ENCODE measurements around the gene LIF.
"Not testable (repeated sequence)": the region's sequence is repeated elsewhere in the genome, so short reads cannot be mapped to it uniquely, and the experiment has no call there.

LIF gene

DNA sequence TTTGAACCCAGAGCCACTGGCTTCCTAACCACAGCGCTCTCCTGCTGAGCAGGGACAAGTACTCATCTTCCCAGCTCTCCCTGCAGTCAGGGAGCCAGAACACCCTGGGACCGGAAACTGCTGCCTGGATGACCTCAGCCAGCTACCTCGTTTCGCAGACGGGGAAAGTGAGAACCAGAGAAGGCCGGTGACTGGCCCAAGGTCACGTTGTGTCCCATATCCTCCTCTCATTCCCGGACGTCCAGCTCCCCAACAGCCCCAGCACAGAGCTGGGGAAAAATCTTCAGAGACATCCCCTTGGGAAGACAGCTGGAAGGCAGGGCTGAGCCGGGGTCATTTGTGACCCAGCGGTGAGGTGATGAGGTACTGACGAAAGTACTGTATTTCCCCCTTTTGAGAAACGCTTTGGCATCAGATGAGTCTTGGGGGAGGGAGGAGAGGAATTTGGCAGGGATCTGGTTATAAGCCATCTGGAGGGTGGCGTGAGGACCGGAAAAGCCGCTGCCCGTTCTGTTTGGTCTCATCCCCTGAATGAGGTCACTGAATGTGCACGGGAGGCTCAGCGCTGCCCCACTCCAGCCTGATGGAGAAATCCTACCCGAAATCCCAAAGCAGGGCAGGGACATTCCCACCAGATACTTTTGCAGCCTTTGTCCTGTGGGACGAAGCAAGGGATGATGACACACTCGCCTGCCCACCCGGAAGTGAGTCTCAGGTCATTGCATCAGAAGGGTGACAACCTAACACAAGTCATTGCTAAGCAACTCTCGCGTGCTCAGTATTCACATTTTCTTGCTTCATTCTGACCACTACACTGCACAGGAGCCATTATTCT is 41.1 kb downstream of the LIF start:
- no peak for DNase-seq

- no peak for DNase-seq
Observed at GRCh38 chr22:30204742-30205111, 41.8 kb downstream of the LIF start.

- no peak for DNase-seq
Observed at GRCh38 chr22:30204015-30204741, 42.4 kb downstream of the LIF start.

DNA sequence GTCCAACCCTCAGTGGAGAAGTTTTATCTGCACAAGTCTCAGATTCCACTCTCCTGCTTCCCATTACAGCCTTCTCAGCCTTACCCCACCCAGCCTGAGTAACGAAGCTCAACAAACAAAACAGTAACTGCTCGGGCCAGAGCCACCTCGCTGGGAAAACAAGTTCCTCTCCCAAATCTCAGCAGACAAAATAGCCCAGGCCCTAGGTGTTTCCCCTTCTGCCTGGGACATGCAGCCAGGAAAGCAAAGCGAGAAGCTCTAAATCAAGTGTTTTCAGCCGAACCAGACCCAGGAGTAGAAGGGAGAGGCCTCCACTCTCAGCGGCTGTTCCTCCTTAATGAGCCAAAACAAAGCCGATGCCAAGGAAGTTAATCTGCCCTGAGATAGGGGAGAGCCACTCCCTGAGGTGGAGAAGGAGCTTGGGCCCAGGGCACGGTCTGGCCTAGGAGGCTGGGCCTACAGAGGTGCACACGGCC is 44.0 kb downstream of the LIF start:
- DNase-seq: no peak

DNA sequence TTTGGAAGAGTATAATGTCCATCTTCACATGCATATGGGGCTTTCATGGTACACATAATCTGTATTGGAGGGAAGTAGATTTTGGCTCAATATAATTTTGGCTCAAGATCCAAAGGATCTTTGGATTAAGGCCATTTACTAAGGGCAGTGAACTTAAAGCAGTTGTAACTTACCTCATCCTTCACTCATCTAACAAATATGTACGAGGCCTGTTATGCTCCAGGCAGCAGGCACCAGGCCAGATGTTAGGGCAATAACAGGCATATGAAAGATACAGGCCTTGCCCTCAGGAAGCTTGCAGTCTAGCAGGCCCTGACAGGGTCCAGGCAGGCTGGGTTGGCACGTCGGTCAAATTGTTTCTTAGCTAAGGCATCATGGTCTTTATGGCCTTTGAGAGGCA is 44.6 kb downstream of the LIF start:
- no peak for DNase-seq

DNA sequence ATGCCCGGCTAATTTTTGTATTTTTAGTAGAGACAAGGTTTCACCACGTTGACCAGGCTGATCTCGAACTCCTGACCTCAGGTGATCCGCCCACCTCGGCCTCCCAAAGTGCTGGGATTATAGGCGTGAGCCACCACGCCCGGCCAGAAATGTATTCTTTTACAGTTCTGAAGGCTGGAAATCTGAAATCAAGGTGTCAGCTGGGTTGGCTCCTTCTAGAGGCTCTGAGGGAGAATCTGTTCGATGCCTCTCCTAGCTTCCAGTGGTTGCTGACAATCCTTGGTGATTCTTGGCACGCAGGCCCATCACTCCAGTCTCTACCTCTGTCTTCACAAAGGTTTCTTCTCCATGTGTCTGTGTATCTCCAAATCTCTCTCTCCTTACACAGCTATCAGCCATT is 45.7 kb downstream of the LIF start:
- DNase-seq: not testable (repeated sequence)

DNA sequence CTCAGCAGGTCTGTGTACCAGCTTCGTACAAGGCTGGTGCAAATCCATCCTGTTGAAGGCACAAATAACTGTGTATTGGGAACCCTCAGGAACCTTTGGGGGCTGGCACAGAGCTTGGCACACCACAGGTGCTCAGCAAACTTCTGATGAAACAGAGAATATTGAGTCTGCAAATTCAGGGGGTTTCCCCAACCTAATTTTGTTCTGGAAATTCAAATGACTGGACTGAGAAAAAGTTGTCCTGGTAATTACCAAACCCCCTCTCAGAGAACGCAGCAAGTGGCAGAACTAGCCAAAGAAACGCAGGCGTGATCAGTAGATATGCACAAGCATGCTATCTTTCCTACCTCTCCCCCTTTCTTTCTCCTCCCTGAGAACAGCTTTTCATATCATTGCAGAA is 47.6 kb downstream of the LIF start:
- no peak for DNase-seq

DNA sequence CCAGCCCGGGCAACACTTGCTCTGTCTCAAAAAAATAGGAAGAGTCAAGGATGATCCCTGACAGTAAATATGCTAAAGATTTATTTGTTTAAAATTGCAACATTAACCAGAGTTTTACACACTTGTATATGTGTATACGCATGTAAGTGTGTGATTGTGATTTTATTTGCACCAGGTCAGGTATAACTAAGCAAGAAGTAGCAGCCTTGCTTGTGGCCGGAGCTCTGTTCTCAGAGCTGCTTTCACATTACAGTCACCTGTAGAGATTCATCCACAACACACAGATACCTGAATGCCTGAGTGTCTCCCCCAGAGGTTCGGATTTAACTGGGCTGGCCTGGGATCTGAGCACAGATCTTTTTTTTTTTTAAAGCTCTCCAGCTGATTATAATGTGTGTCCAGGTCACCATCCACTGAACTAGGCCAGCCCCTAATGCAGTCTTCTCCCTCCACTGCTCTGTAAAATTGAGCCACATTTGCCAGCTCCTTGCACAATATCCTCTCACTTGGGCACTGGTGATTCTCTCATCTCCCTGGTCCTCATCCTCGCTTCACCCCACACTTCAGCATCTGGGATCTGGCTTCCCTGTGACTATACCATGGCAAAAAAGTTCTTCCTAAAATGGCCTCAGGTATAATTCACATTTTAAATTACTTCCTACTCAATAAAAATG is 48.3 kb downstream of the LIF start:
- no peak for DNase-seq

DNA sequence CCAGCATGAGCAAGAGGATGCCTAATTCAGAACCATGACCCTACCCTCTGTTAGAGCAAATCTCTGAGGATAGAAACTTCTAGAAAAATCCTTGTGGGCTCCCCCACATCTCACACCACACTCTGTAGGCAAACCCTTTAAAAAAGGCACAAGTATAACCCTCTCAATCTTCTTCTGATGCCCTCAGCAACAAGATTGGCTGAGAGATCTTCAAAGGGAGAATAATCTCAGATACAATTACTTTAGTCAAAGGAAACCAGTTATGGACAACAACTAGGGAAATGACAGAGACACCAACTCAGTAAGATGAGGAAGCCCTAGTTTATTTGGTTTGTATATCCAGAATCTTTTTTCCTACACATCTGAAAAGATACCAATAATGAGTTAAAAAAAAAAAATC is 49.2 kb downstream of the LIF start:
- DNase-seq: no peak

DNA sequence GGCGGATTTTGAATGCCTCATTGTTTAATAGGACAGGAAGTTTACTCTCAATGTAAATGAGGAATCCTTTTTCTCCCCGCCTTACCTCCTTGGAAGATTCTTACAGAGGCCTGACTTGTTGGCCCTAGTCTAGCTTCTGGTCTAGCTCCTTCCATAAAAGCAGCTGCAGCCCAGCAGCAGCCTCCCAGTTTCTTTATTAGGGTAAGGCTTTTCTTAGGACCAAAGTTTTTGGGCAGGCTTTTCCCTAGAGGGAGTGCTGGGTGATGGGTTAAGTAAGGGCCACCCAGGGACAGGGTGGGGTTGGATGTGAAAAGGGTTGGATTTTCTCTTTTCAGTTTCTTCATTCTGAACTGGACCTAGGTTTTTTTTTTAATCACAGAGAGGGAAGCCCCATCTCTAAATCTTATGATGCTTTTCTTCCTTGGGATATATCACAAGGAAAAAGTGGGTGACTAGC is 49.7 kb downstream of the LIF start:
- DNase-seq: no peak

GRCh38 chr22:30196141-30196879 is 50.2 kb downstream of the LIF start:
- DNase-seq: peak in 2 of 6 experiments; percentile 21 to 38

DNA sequence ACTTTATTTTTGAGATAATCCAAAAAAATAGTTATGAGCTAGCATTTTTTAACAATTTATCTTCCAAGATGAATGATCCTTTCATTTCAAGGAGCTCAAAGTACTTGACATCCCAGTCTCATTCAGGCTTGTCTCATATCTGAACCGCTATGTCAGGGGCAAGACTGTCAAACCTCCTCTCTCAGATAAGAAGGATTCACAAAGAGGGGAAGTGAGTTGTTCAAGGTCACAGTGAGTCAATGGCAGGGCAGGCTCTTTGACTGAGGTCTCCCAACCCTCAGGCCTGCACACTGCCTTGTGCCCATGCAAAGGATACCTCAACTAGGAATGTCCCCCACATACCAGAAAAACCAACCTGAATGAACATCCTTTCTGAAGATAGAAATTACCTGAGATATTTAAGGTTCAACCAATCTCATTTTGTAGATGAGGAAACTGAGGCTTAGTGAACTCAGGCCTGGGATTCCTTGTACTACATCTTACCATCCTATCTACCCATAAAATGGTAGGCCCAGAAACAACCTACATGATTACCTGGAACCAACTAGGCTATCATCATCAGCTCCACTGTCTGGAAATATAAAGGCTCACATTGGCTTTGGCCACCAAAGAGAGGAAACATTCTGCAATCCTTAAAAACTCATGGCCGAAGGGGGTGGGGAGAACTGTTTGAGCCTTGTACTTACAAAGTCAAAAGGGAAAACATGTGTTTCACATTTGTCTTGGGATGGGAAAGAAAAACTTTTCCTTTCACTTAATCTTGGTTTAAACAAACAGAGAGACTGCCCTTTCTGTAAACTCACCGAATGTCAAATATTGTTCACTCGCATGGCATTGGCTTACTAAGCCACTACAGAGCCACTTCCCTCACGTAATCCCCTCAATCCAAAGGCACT is 51.1 kb downstream of the LIF start:
- no peak for DNase-seq

- DNase-seq: no peak
Observed at GRCh38 chr22:30193031-30193775, 53.4 kb downstream of the LIF start.

DNA sequence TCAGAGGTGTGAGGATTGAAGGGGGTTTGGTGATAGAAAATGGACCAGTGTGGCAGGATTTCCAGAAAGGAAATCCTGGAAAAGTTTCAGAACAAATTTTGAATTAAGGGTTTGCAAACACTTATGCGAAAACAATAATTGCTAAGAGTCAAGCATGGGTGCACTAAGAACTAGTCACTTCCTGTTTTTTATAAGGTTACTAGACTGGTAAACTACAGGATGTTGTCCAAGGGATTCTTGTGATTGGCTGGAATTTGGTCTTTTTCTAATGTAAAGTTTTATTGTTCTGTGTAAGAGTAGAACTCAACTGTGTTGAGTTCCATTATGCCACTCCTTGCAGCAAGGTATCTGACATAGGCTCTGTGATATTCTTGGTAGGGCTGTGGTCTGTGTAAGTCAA is 54.1 kb downstream of the LIF start:
- no peak for DNase-seq

- no peak for DNase-seq
Observed at GRCh38 chr22:30191040-30191701, 55.4 kb downstream of the LIF start.

GRCh38 chr22:30190574-30190973 is 56.0 kb downstream of the LIF start:
- DNase-seq: no peak
